ENCODE results near the gene MYBPC3.
"Not testable (repeated sequence)": the region's sequence is repeated elsewhere in the genome, so short reads cannot be mapped to it uniquely, and the experiment has no call there.

The MYBPC3 gene

GRCh38 chr11:47318166-47318565 is 34.3 kb downstream of the MYBPC3 start:
- Histone ChIP-seq H3K9ac (ENCODE audit: low read depth in 1 of 2, low read length in 2 of 2) (no peak overlapping the region), H3K4me3 (ENCODE audit: low read length in 2 of 2) (no peak overlapping the region), H3K9me3 (ENCODE audit: control insufficient read depth in 2 of 2, low read length in 2 of 2) (no peaks in the 10 kb centered on the region), H3K4me1 (ENCODE audit: control insufficient read depth in 2 of 2, insufficient read depth in 2 of 2, low read length in 2 of 2) (no peaks in the 10 kb centered on the region), H3K27ac (ENCODE audit: low read depth in 2 of 2, low read length in 2 of 2) (no peak overlapping the region), H3K27me3 (ENCODE audit: control insufficient read depth in 2 of 2, insufficient read depth in 2 of 2, low read length in 2 of 2) (no peaks in the 10 kb centered on the region), H3K36me3 (ENCODE audit: control insufficient read depth in 2 of 2, insufficient read depth in 2 of 2, low read length in 2 of 2) (peaks cover 31 to 42% of the 10 kb centered on the region in 2 donors)

GRCh38 chr11:47317064-47317828 is 35.3 kb downstream of the MYBPC3 start:
- Histone ChIP-seq H3K36me3 (ENCODE audit: control insufficient read depth in 2 of 2, insufficient read depth in 2 of 2, low read length in 2 of 2) (peaks cover 33 to 52% of the 10 kb centered on the region in 2 donors), H3K4me1 (ENCODE audit: control insufficient read depth in 2 of 2, insufficient read depth in 2 of 2, low read length in 2 of 2) (no peaks in the 10 kb centered on the region), H3K9ac (ENCODE audit: low read depth in 1 of 2, low read length in 2 of 2) (no peak overlapping the region), H3K4me3 (ENCODE audit: low read length in 2 of 2) (no peak overlapping the region), H3K27me3 (ENCODE audit: control insufficient read depth in 2 of 2, insufficient read depth in 2 of 2, low read length in 2 of 2) (no peaks in the 10 kb centered on the region), H3K9me3 (ENCODE audit: control insufficient read depth in 2 of 2, low read length in 2 of 2) (no peaks in the 10 kb centered on the region), H3K27ac (ENCODE audit: low read depth in 2 of 2, low read length in 2 of 2) (no peak overlapping the region)

- not testable (repeated sequence) for H3K9ac ChIP-seq (ENCODE audit: low read depth in 1 of 2, low read length in 2 of 2); H3K27ac ChIP-seq (ENCODE audit: low read depth in 2 of 2, low read length in 2 of 2); H3K4me1 ChIP-seq (ENCODE audit: control insufficient read depth in 2 of 2, insufficient read depth in 2 of 2, low read length in 2 of 2); H3K9me3 ChIP-seq (ENCODE audit: control insufficient read depth in 2 of 2, low read length in 2 of 2); H3K4me3 ChIP-seq (ENCODE audit: low read length in 2 of 2); H3K27me3 ChIP-seq (ENCODE audit: control insufficient read depth in 2 of 2, insufficient read depth in 2 of 2, low read length in 2 of 2)
- H3K36me3 ChIP-seq (ENCODE audit: control insufficient read depth in 2 of 2, insufficient read depth in 2 of 2, low read length in 2 of 2), result peaks cover 33 to 52% of the 10 kb centered on the region in 2 donors
These were observed 36.0 kb downstream of the MYBPC3 start for GRCh38 chr11:47316501-47316900.

- H3K9me3 ChIP-seq (ENCODE audit: control insufficient read depth in 2 of 2, low read length in 2 of 2), result no peaks in the 10 kb centered on the region
These were observed 37.5 kb downstream of the MYBPC3 start for GRCh38 chr11:47314992-47315391.

GRCh38 chr11:47308050-47308823 is 44.3 kb downstream of the MYBPC3 start:
- Histone ChIP-seq H3K27ac (ENCODE audit: low read depth in 2 of 2, low read length in 2 of 2) (no peak overlapping the region), H3K9ac (ENCODE audit: low read depth in 1 of 2, low read length in 2 of 2) (no peak overlapping the region), H3K36me3 (ENCODE audit: control insufficient read depth in 2 of 2, insufficient read depth in 2 of 2, low read length in 2 of 2) (peaks cover 50 to 77% of the 10 kb centered on the region in 2 donors), H3K9me3 (ENCODE audit: control insufficient read depth in 2 of 2, low read length in 2 of 2) (no peaks in the 10 kb centered on the region), H3K4me1 (ENCODE audit: control insufficient read depth in 2 of 2, insufficient read depth in 2 of 2, low read length in 2 of 2) (no peaks in the 10 kb centered on the region), H3K27me3 (ENCODE audit: control insufficient read depth in 2 of 2, insufficient read depth in 2 of 2, low read length in 2 of 2) (no peaks in the 10 kb centered on the region), H3K4me3 (ENCODE audit: low read length in 2 of 2) (no peak overlapping the region)

More at GRCh38 chr11:47314992-47315391, 37.5 kb downstream of the MYBPC3 start:
- H3K27ac ChIP-seq (ENCODE audit: low read depth in 2 of 2, low read length in 2 of 2), result no peak overlapping the region
- peaks cover 39 to 55% of the 10 kb centered on the region in 2 donors for H3K36me3 ChIP-seq (ENCODE audit: control insufficient read depth in 2 of 2, insufficient read depth in 2 of 2, low read length in 2 of 2)
- no peaks in the 10 kb centered on the region for H3K4me1 ChIP-seq (ENCODE audit: control insufficient read depth in 2 of 2, insufficient read depth in 2 of 2, low read length in 2 of 2)
- no peak overlapping the region for H3K9ac ChIP-seq (ENCODE audit: low read depth in 1 of 2, low read length in 2 of 2)
- no peaks in the 10 kb centered on the region for H3K27me3 ChIP-seq (ENCODE audit: control insufficient read depth in 2 of 2, insufficient read depth in 2 of 2, low read length in 2 of 2)
- H3K4me3 ChIP-seq (ENCODE audit: low read length in 2 of 2), result no peak overlapping the region

GRCh38 chr11:47306484-47306844 is 46.0 kb downstream of the MYBPC3 start:
- H3K9me3 ChIP-seq (ENCODE audit: control insufficient read depth in 2 of 2, low read length in 2 of 2), result no peaks in the 10 kb centered on the region
- no peak overlapping the region for H3K27ac ChIP-seq (ENCODE audit: low read depth in 2 of 2, low read length in 2 of 2)
- H3K27me3 ChIP-seq (ENCODE audit: control insufficient read depth in 2 of 2, insufficient read depth in 2 of 2, low read length in 2 of 2), result no peaks in the 10 kb centered on the region
- H3K4me3 ChIP-seq (ENCODE audit: low read length in 2 of 2), result no peak overlapping the region
- H3K4me1 ChIP-seq (ENCODE audit: control insufficient read depth in 2 of 2, insufficient read depth in 2 of 2, low read length in 2 of 2), result no peaks in the 10 kb centered on the region
- no peak overlapping the region for H3K9ac ChIP-seq (ENCODE audit: low read depth in 1 of 2, low read length in 2 of 2)
- peaks cover 44 to 71% of the 10 kb centered on the region in 2 donors for H3K36me3 ChIP-seq (ENCODE audit: control insufficient read depth in 2 of 2, insufficient read depth in 2 of 2, low read length in 2 of 2)

GRCh38 chr11:47305734-47306483 is 46.6 kb downstream of the MYBPC3 start:
- peaks cover 39 to 65% of the 10 kb centered on the region in 2 donors for H3K36me3 ChIP-seq (ENCODE audit: control insufficient read depth in 2 of 2, insufficient read depth in 2 of 2, low read length in 2 of 2)

GRCh38 chr11:47302853-47303252 is 49.6 kb downstream of the MYBPC3 start:
- H3K4me1 ChIP-seq (ENCODE audit: control insufficient read depth in 2 of 2, insufficient read depth in 2 of 2, low read length in 2 of 2), result no peaks in the 10 kb centered on the region
- H3K36me3 ChIP-seq (ENCODE audit: control insufficient read depth in 2 of 2, insufficient read depth in 2 of 2, low read length in 2 of 2), result peaks cover 44 to 60% of the 10 kb centered on the region in 2 donors
- no peak overlapping the region for H3K4me3 ChIP-seq (ENCODE audit: low read length in 2 of 2)
- H3K9me3 ChIP-seq (ENCODE audit: control insufficient read depth in 2 of 2, low read length in 2 of 2), result no peaks in the 10 kb centered on the region
- no peak overlapping the region for H3K27ac ChIP-seq (ENCODE audit: low read depth in 2 of 2, low read length in 2 of 2)
- no peak overlapping the region for H3K9ac ChIP-seq (ENCODE audit: low read depth in 1 of 2, low read length in 2 of 2)
- no peaks in the 10 kb centered on the region for H3K27me3 ChIP-seq (ENCODE audit: control insufficient read depth in 2 of 2, insufficient read depth in 2 of 2, low read length in 2 of 2)

More at GRCh38 chr11:47305734-47306483, 46.6 kb downstream of the MYBPC3 start:
- Histone ChIP-seq H3K9ac (ENCODE audit: low read depth in 1 of 2, low read length in 2 of 2) (no peak overlapping the region), H3K27ac (ENCODE audit: low read depth in 2 of 2, low read length in 2 of 2) (no peak overlapping the region), H3K4me3 (ENCODE audit: low read length in 2 of 2) (no peak overlapping the region), H3K4me1 (ENCODE audit: control insufficient read depth in 2 of 2, insufficient read depth in 2 of 2, low read length in 2 of 2) (no peaks in the 10 kb centered on the region), H3K27me3 (ENCODE audit: control insufficient read depth in 2 of 2, insufficient read depth in 2 of 2, low read length in 2 of 2) (no peaks in the 10 kb centered on the region), H3K9me3 (ENCODE audit: control insufficient read depth in 2 of 2, low read length in 2 of 2) (no peaks in the 10 kb centered on the region)

- Histone ChIP-seq H3K4me1 (ENCODE audit: control insufficient read depth in 2 of 2, insufficient read depth in 2 of 2, low read length in 2 of 2) (no peaks in the 10 kb centered on the region), H3K27ac (ENCODE audit: low read depth in 2 of 2, low read length in 2 of 2) (no peak overlapping the region), H3K9ac (ENCODE audit: low read depth in 1 of 2, low read length in 2 of 2) (no peak overlapping the region), H3K27me3 (ENCODE audit: control insufficient read depth in 2 of 2, insufficient read depth in 2 of 2, low read length in 2 of 2) (no peaks in the 10 kb centered on the region), H3K36me3 (ENCODE audit: control insufficient read depth in 2 of 2, insufficient read depth in 2 of 2, low read length in 2 of 2) (peaks cover 38 to 58% of the 10 kb centered on the region in 2 donors), H3K9me3 (ENCODE audit: control insufficient read depth in 2 of 2, low read length in 2 of 2) (no peaks in the 10 kb centered on the region), H3K4me3 (ENCODE audit: low read length in 2 of 2) (no peak overlapping the region)
These were observed 53.4 kb downstream of the MYBPC3 start for GRCh38 chr11:47299078-47299477.

- Histone ChIP-seq H3K36me3 (ENCODE audit: control insufficient read depth in 2 of 2, insufficient read depth in 2 of 2, low read length in 2 of 2) (peaks cover 59 to 69% of the 10 kb centered on the region in 2 donors), H3K4me1 (ENCODE audit: control insufficient read depth in 2 of 2, insufficient read depth in 2 of 2, low read length in 2 of 2) (no peaks in the 10 kb centered on the region), H3K9ac (ENCODE audit: low read depth in 1 of 2, low read length in 2 of 2) (no peak overlapping the region), H3K27me3 (ENCODE audit: control insufficient read depth in 2 of 2, insufficient read depth in 2 of 2, low read length in 2 of 2) (no peaks in the 10 kb centered on the region), H3K4me3 (ENCODE audit: low read length in 2 of 2) (no peak overlapping the region), H3K27ac (ENCODE audit: low read depth in 2 of 2, low read length in 2 of 2) (no peak overlapping the region), H3K9me3 (ENCODE audit: control insufficient read depth in 2 of 2, low read length in 2 of 2) (no peaks in the 10 kb centered on the region)
These were observed 56.5 kb downstream of the MYBPC3 start for GRCh38 chr11:47296045-47296444.
